Activated CD8-positive, alpha-beta T cell treated with anti-CD3 and anti-CD28 coated beads for 36 hours (primary cell): ENCODE data around the gene MYO1D. TPM values are rescaled to one million over a fixed set of nuclear protein-coding genes. Genes with fewer than 3 reads are reported as not detected.
A peak's percentile ranks its signal among the peaks of the same experiment; 100 is the strongest.

Experiments used
- ATAC-seq: fragments of 200-7000 bp; cut with Tn5 transposase; one replicate; pipeline ENCODE4 v1.10.0; 2021; ENCODE audit warnings: mild to moderate bottlenecking, moderate library complexity
- CTCF ChIA-PET: fragments of 350-600 bp; sonication (Branson Sonifier 250); formaldehyde crosslinking; loops from one replicate; lab custom pipeline; 2021; ENCODE audit warnings: antibody characterized with exemption; lab: Charles Lee
- POLR2A ChIA-PET: fragments of 350-600 bp; sonication (Branson Sonifier 250); formaldehyde crosslinking; loops from one replicate; lab custom pipeline; 2021; ENCODE audit warnings: antibody characterized with exemption; lab: Charles Lee
- DNase-seq: peaks from one replicate; pipeline ENCODE4 v3.0.0-alpha.2; 2020
- H3K27ac Mint-ChIP-seq: one replicate; pipeline ENCODE4 v1.8.0; 2021; ENCODE audit warnings: mild to moderate bottlenecking, mixed read lengths
- H3K27me3 Mint-ChIP-seq: one replicate; pipeline ENCODE4 v1.8.0; 2021; ENCODE audit warnings: mixed read lengths
- H3K36me3 Mint-ChIP-seq: one replicate; pipeline ENCODE4 v1.8.0; 2021; ENCODE audit warnings: low read depth, mixed read lengths
- H3K4me1 Mint-ChIP-seq: one replicate; pipeline ENCODE4 v1.8.0; 2021; ENCODE audit warnings: low read depth, mixed read lengths
- H3K4me3 Mint-ChIP-seq: one replicate; pipeline ENCODE4 v1.8.0; 2021; ENCODE audit warnings: mild to moderate bottlenecking, moderate library complexity, mixed read lengths
- H3K9me3 Mint-ChIP-seq: one replicate; pipeline ENCODE4 v1.8.0; 2021; ENCODE audit warnings: mixed read lengths
- intact Hi-C: fragments of 100-400 bp; cut with micrococcal nuclease; formaldehyde crosslinking; loops from one replicate; pipeline ENCODE4 v1.10.0; 2022
- total RNA-seq, 2 experiments: library from RNA; stranded (reverse); gene quantifications; one replicate each; pipeline ENCODE4 v1.2.3, GENCODE V29; 2021
- TF ChIP-seq, protein P1 (sequence below): fragments of 200-600 bp; IDR thresholded peaks from one replicate; pipeline ENCODE4 v1.8.0; 2022; ENCODE audit warnings: antibody characterized with exemption, mild to moderate bottlenecking

The MYO1D gene
- total RNA-seq, 2 experiments from 2014 or later = 8.3 to 9.2 TPM

DNA sequence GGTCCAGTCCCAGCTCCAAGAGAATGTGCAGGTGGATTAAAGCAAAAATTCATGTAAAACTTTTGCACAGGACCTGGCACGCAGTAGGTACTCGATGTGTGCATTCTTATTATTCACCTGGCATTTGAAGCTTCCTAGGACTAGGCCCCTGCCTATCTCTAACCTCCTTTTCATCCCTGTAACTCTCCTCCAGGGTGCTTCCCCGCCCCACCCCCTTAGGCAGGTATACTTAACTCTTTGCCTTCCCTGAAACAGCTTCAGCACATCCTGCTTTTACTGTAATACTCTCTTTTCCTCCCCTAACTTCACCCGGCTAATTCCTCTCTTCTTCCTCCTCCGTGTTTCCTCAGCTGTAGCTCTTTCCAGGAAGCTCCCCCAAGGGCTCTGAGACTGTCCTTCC lies 335.3 kb downstream of the MYO1D start:
- peaks cover 4% of the 10 kb centered on the region for H3K4me1 Mint-ChIP-seq
- DNase-seq (no peak), ATAC-seq (no peak)
- intact Hi-C loops = no loop called here
- POLR2A ChIA-PET = interaction anchor here (0.8 to 1.2 kb wide), 3 partner anchors 9 to 46 kb away, joined by 3 read pairs; no protein-coding TSS in a partner anchor
- TF ChIP-seq, protein P1, sequence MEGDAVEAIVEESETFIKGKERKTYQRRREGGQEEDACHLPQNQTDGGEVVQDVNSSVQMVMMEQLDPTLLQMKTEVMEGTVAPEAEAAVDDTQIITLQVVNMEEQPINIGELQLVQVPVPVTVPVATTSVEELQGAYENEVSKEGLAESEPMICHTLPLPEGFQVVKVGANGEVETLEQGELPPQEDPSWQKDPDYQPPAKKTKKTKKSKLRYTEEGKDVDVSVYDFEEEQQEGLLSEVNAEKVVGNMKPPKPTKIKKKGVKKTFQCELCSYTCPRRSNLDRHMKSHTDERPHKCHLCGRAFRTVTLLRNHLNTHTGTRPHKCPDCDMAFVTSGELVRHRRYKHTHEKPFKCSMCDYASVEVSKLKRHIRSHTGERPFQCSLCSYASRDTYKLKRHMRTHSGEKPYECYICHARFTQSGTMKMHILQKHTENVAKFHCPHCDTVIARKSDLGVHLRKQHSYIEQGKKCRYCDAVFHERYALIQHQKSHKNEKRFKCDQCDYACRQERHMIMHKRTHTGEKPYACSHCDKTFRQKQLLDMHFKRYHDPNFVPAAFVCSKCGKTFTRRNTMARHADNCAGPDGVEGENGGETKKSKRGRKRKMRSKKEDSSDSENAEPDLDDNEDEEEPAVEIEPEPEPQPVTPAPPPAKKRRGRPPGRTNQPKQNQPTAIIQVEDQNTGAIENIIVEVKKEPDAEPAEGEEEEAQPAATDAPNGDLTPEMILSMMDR = no peak
- no peak overlapping the region for H3K27ac Mint-ChIP-seq
- H3K36me3 Mint-ChIP-seq = no peaks in the 10 kb centered on the region
- H3K9me3 Mint-ChIP-seq = no peaks in the 10 kb centered on the region
- CTCF ChIA-PET = interaction anchor here (1.2 to 1.6 kb wide), 2 partner anchors 10 to 79 kb away, joined by 3 to 9 read pairs; no protein-coding TSS in a partner anchor
- H3K27me3 Mint-ChIP-seq = no peaks in the 10 kb centered on the region
- no peak overlapping the region for H3K4me3 Mint-ChIP-seq

DNA sequence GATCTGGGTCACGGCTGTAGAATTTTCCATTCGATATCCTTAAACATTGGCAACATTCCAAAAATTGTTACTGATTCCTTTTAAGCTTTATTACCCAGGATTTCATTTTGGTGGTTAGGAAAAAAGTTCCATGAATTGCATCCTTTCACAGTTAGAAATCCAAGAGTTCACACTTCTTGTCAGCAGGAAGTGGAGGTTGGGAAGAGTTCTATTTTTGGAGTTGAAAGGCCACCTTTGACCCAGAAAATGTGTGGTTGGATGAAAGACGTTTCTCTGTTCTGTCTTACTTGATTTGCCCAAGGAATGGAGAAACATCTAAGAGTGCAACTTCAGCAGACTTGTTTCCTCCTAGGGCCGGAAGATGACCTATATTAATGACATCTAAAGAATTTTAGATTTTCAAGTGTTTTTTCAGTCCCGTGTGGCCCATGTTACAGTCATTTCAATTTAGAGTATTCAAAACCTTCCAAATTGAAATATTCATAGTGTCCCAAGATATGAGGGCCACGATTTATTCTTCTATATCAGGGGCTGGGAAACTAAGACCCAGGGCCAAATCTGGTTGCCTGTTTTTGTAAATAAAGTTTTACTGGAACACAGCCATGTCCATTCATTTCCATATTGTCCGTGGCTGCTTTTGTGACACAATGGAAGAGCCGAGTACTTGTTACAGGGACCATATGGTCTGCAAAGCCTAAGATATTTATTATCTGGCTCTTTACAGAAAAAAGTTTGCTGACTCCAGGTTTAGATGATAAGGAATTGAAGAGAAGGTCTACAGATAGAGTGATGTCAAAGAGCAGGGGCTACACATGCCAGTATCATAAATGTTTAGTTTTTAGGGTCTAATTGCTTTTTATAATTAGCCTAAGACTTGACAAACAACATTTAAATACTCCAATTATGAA lies 339.9 kb downstream of the MYO1D start:
- Mint-ChIP-seq H3K4me1 (peaks cover 12% of the 10 kb centered on the region), H3K27ac (no peak overlapping the region), H3K36me3 (no peaks in the 10 kb centered on the region), H3K27me3 (no peaks in the 10 kb centered on the region), H3K9me3 (no peaks in the 10 kb centered on the region), H3K4me3 (no peak overlapping the region)
- ChIA-PET CTCF (interaction anchor here (1.6 kb wide), 1 partner anchor 74 kb away, joined by 4 read pairs; no protein-coding TSS in a partner anchor), POLR2A (interaction anchor here (0.8 kb wide), 1 partner anchor 45 kb away, joined by 3 read pairs; no protein-coding TSS in a partner anchor)
- intact Hi-C loops = no loop called here
- TF ChIP-seq, protein P1 = no peak
- DNase-seq (no peak), ATAC-seq (no peak)

DNA sequence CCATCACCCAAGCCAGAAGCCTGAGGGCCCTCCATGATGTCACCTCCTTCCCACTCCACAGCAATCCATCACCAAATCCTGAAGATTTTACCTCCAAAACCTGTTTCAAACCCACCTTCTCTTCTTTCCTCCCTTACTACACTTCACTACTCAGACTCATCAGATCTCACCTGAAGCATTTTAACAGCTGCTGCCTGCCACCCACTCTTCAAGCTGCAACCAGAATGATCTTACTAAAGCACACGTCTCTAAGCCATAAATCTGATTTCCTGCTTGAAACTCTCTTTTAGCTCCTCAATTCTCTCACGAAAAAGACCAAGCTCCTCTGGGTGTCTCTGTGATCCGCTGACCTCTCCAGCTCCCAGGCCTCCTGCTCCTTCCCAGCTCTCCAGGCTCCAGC lies 343.6 kb downstream of the MYO1D start:
- ChIA-PET POLR2A (interaction anchor here (1.6 kb wide), 1 partner anchor 9 kb away, joined by 7 read pairs; no protein-coding TSS in a partner anchor), CTCF (interaction anchor here (1.3 to 1.5 kb wide), 2 partner anchors 51 to 89 kb away, joined by 4 to 8 read pairs; partner anchors contain the start of gene PSMD11)
- no peaks in the 10 kb centered on the region for H3K27me3 Mint-ChIP-seq
- H3K4me1 Mint-ChIP-seq = peaks cover 21% of the 10 kb centered on the region
- no peak overlapping the region for H3K27ac Mint-ChIP-seq
- TF ChIP-seq, protein P1 = no peak
- no peak for ATAC-seq
- H3K4me3 Mint-ChIP-seq = no peak overlapping the region
- intact Hi-C loops = no loop called here
- no peaks in the 10 kb centered on the region for H3K36me3 Mint-ChIP-seq
- peak; percentile 24 for DNase-seq
- H3K9me3 Mint-ChIP-seq = no peaks in the 10 kb centered on the region

DNA sequence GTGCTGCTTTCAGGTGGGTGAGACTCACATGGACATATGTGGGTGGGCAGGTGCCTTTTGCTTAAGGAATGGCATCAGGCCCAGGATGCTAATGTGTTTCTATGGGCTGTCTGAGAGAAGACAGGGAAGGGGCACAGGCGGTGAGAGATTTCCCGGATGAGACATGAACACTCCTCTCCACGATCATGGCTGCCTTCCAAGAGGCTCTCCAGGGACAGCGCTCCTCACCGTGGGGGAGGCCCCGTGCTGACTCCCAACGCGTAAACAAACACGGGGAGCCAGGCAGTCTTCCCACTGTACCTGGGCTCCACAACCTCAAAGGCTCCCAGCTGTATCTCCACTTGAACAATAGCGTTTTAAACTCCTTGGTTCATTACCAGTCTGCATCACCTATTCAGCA lies 347.3 kb downstream of the MYO1D start:
- TF ChIP-seq, protein P1 = no peak
- peaks cover 30% of the 10 kb centered on the region for H3K4me1 Mint-ChIP-seq
- DNase-seq (no peak), ATAC-seq (no peak)
- H3K27me3 Mint-ChIP-seq = peaks cover 6% of the 10 kb centered on the region
- H3K4me3 Mint-ChIP-seq = no peak overlapping the region
- ChIA-PET POLR2A (interaction anchor here (0.6 kb wide), 1 partner anchor 19 kb away, joined by 3 read pairs; no protein-coding TSS in a partner anchor), CTCF (interaction anchor here (0.9 to 1.4 kb wide), 2 partner anchors 17 to 225 kb away, joined by 3 to 4 read pairs; no protein-coding TSS in a partner anchor)
- no peak overlapping the region for H3K27ac Mint-ChIP-seq
- intact Hi-C loops = no loop called here
- no peaks in the 10 kb centered on the region for H3K9me3 Mint-ChIP-seq
- peaks cover 4% of the 10 kb centered on the region for H3K36me3 Mint-ChIP-seq
